Measurements from ENCODE around the gene CARMIL1. TPM values are rescaled to one million over a fixed set of nuclear protein-coding genes. Genes with fewer than 3 reads are reported as not detected.
A peak's percentile ranks its signal among the peaks of the same experiment; 100 is the strongest.

Gene CARMIL1
- polyA plus RNA-seq, 1 of the 3 experiments (the other 2 are of a cell fraction) = 1.7 TPM

GRCh38 chr6:25237579-25237978 lies 41.6 kb upstream of the CARMIL1 start:
- no peaks in the 10 kb centered on the region for H3K9me2 ChIP-seq
- no peaks in the 10 kb centered on the region for H4K20me1 ChIP-seq (ENCODE audit: insufficient read depth)
- no peaks in the 10 kb centered on the region for H3K36me3 ChIP-seq (replicated peaks in 1 of 2; ENCODE audit: control insufficient read depth in 1 of 2, insufficient read depth in 2 of 2, low read length in 1 of 2)
- no peak overlapping the region for H3K4me3 ChIP-seq (ENCODE audit: low read depth in 2 of 2, low read length in 1 of 2)
- CTCF ChIA-PET = interaction anchor here (0.6 to 1.2 kb wide), 5 partner anchors 14 to 273 kb away, joined by 3 read pairs; partner anchors contain the start of gene CARMIL1
- H3K4me1 ChIP-seq (ENCODE audit: control insufficient read depth in 1 of 2, insufficient read depth in 2 of 2, low read depth in 1 of 2, low read length in 1 of 2) = peaks cover 0 to 6% of the 10 kb centered on the region in 2 experiments; a peak in 2 of 4 replicates
- H3K4me2 ChIP-seq = 0 out of 2 replicates have a peak overlapping the region, but pooled peaks have one; percentile 16
- no peak overlapping the region for H2AFZ ChIP-seq (ENCODE audit: low read depth)
- WGBS (ENCODE audit: low lambda C conversion rate) = 46% methylated on average over 3 of the region's 3 CpGs
- no peak for DNase-seq
- H3K27ac ChIP-seq (ENCODE audit: low read depth in 2 of 2, low read length in 1 of 2) = peak overlapping the region in 1 of 2 experiments; percentile 34; a peak in 1 of 4 replicates
- H3K9ac ChIP-seq = no peak overlapping the region
- H3K79me2 ChIP-seq (ENCODE audit: insufficient read depth) = no peaks in the 10 kb centered on the region
- no peaks in the 10 kb centered on the region for H3K27me3 ChIP-seq (ENCODE audit: insufficient read depth)
- no peaks in the 10 kb centered on the region for H3K9me3 ChIP-seq
- POLR2A ChIA-PET = no interaction called here
- H3F3A ChIP-seq (replicated peaks; ENCODE audit: insufficient read depth) = peaks cover 5% of the 10 kb centered on the region
- TF ChIP-seq RXRA (IDR thresholded peaks at IDR 0.05; ENCODE audit: borderline replicate concordance, low read depth) (no peak), EZH2phosphoT487 (IDR thresholded peaks at IDR 0.05; ENCODE audit: borderline replicate concordance, low read depth) (no peak), CTCF (IDR thresholded peaks at IDR 0.05) (no peak), MAX (IDR thresholded peaks at IDR 0.05; ENCODE audit: low read depth) (no peak), USF2 (IDR thresholded peaks at IDR 0.05; ENCODE audit: borderline replicate concordance, low read depth, low read length) (no peak), EP300 (IDR thresholded peaks at IDR 0.05; ENCODE audit: borderline replicate concordance in 1 of 2, low read depth in 1 of 2, low read length in 1 of 2) (peak in 1 of 2 experiments; percentile 37; a peak in 1 of 4 replicates), SMC3 (IDR thresholded peaks at IDR 0.05; ENCODE audit: low read depth, low read length) (no peak), IRF3 (IDR thresholded peaks at IDR 0.05; ENCODE audit: low read depth, low read length) (no peak), TAF1 (IDR thresholded peaks at IDR 0.05; ENCODE audit: borderline replicate concordance, low read depth, low read length) (no peak), PBX3 (IDR thresholded peaks at IDR 0.05) (peak; percentile 74), POLR2AphosphoS5 (IDR thresholded peaks at IDR 0.05; ENCODE audit: low read depth, low read length) (no peak), FOXJ3 (CRISPR knock-in tag; IDR thresholded peaks at IDR 0.05) (no peak), JUND (IDR thresholded peaks at IDR 0.05) (0 out of 2 replicates have a peak, but pooled peaks have one; percentile 8), CHD2 (IDR thresholded peaks at IDR 0.05; ENCODE audit: low read length, partially characterized antibody) (no peak), MEF2A (IDR thresholded peaks at IDR 0.05; ENCODE audit: borderline replicate concordance, low read depth) (no peak), RCOR1 (IDR thresholded peaks at IDR 0.05; ENCODE audit: low read length) (no peak), GABPA (IDR thresholded peaks at IDR 0.05; ENCODE audit: low read depth) (no peak), ELF1 (IDR thresholded peaks at IDR 0.05) (no peak), USF1 (IDR thresholded peaks at IDR 0.05; ENCODE audit: borderline replicate concordance, low read depth) (no peak), GATA2 (CRISPR knock-in tag; IDR thresholded peaks at IDR 0.05) (no peak), TCF12 (IDR thresholded peaks at IDR 0.05) (peak; percentile 78), FOSL2 (IDR thresholded peaks at IDR 0.05; ENCODE audit: borderline replicate concordance, low read depth) (no peak), MXI1 (IDR thresholded peaks at IDR 0.05; ENCODE audit: low read depth, low read length) (no peak), NFIC (IDR thresholded peaks at IDR 0.05; ENCODE audit: borderline replicate concordance) (no peak; the same call in 1 of the 2 replicates), YY1 (IDR thresholded peaks at IDR 0.05; ENCODE audit: low read depth) (no peak), NRF1 (IDR thresholded peaks at IDR 0.05; ENCODE audit: low read depth, low read length) (no peak), RFX5 (IDR thresholded peaks at IDR 0.05; ENCODE audit: low read length) (no peak), FOXM1 (IDR thresholded peaks at IDR 0.05; ENCODE audit: low read depth) (no peak), SIN3A (IDR thresholded peaks at IDR 0.05; ENCODE audit: borderline replicate concordance, low read depth, low read length) (no peak), RAD21 (IDR thresholded peaks at IDR 0.05; ENCODE audit: low read length) (no peak)
